Calu3 (cell line): ENCODE data around the gene CNNM4. TPM values are rescaled to one million over a fixed set of nuclear protein-coding genes. Genes with fewer than 3 reads are reported as not detected.

ENCODE experiments used
- BruUV-seq: library from RNA; stranded (reverse); fragments of 400-500 nt; replicated peaks from 2 replicates; lab custom pipeline; 2021; lab: Mats Ljungman, UMichigan
- CTCF ChIA-PET: fragments of 300-600 bp; sonication (Branson Sonifier 250); formaldehyde crosslinking; loops from one replicate; lab custom pipeline; 2022; ENCODE audit warnings: antibody characterized with exemption; lab: Charles Lee
- DNase-seq: peaks from one replicate; pipeline ENCODE4 v3.0.0; 2022
- H3K27ac Mint-ChIP-seq: one replicate; pipeline ENCODE4 v1.8.0; 2022; ENCODE audit warnings: mixed read lengths; ENCODE audit not compliant: unreplicated experiment
- H3K27me3 Mint-ChIP-seq: one replicate; pipeline ENCODE4 v1.8.0; 2022; ENCODE audit warnings: mixed read lengths; ENCODE audit not compliant: unreplicated experiment
- H3K36me3 Mint-ChIP-seq: one replicate; pipeline ENCODE4 v1.8.0; 2022; ENCODE audit warnings: mild to moderate bottlenecking, moderate library complexity, mixed read lengths; ENCODE audit not compliant: insufficient read depth, unreplicated experiment
- H3K4me1 Mint-ChIP-seq: one replicate; pipeline ENCODE4 v1.8.0; 2022; ENCODE audit warnings: mild to moderate bottlenecking, low read depth, mixed read lengths; ENCODE audit not compliant: unreplicated experiment
- H3K4me3 Mint-ChIP-seq: one replicate; pipeline ENCODE4 v1.8.0; 2022; ENCODE audit warnings: mild to moderate bottlenecking, low read depth, moderate library complexity, mixed read lengths; ENCODE audit not compliant: unreplicated experiment
- H3K9me3 Mint-ChIP-seq: one replicate; pipeline ENCODE4 v1.8.0; 2022; ENCODE audit warnings: low read depth, mixed read lengths; ENCODE audit not compliant: unreplicated experiment
- intact Hi-C: fragments of 100-400 bp; cut with micrococcal nuclease; formaldehyde crosslinking; loops from one replicate; pipeline ENCODE4 v1.10.0; 2022; ENCODE audit not compliant: unreplicated experiment
- microRNA-seq: library from miRNA; unstranded; fragments of <30 nt; microRNA quantifications from one replicate; pipeline ENCODE4 v1.2.0, GENCODE V29; 2022
- total RNA-seq: library from RNA; stranded (reverse); gene quantifications from 2 replicates; pipeline ENCODE4 v1.2.3, GENCODE V29; 2022
- TF ChIP-seq, protein P1 (sequence below): fragments of 200-600 bp; IDR thresholded peaks from one replicate; pipeline ENCODE4 v1.8.0; 2022; ENCODE audit warnings: antibody characterized with exemption; ENCODE audit not compliant: unreplicated experiment

The CNNM4 gene
- total RNA-seq, 1 experiment from 2014 or later, result 22.3 TPM

DNA sequence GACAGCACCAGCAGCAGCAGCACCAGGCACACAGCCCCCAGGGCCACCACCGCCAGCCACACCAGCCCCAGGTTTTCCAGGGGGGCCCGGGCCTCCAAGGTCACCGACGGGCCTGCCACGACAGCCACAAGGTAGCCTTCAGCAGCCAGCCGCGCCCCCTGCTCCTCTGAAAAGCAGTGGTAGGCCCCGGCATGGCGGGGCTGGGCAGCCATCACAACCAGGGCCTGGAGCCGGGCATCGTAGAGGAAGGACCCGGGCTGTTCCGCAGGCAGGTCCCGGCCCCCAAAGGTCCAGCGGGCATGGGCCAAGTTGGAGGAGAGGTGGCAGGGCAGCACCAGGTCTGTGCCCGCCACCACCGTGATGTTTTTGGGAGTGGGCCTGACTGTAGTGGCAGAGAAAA lies 100.4 kb downstream of the CNNM4 start:
- no TSS peak for BruUV-seq
- Mint-ChIP-seq H3K27ac (no peak overlapping the region), H3K36me3 (peaks cover 60% of the 10 kb centered on the region), H3K9me3 (no peaks in the 10 kb centered on the region), H3K4me3 (no peak overlapping the region), H3K4me1 (peaks cover 11% of the 10 kb centered on the region), H3K27me3 (no peaks in the 10 kb centered on the region)
- DNase-seq, result no peak
- intact Hi-C loops, result no loop called here
- TF ChIP-seq, protein P1, sequence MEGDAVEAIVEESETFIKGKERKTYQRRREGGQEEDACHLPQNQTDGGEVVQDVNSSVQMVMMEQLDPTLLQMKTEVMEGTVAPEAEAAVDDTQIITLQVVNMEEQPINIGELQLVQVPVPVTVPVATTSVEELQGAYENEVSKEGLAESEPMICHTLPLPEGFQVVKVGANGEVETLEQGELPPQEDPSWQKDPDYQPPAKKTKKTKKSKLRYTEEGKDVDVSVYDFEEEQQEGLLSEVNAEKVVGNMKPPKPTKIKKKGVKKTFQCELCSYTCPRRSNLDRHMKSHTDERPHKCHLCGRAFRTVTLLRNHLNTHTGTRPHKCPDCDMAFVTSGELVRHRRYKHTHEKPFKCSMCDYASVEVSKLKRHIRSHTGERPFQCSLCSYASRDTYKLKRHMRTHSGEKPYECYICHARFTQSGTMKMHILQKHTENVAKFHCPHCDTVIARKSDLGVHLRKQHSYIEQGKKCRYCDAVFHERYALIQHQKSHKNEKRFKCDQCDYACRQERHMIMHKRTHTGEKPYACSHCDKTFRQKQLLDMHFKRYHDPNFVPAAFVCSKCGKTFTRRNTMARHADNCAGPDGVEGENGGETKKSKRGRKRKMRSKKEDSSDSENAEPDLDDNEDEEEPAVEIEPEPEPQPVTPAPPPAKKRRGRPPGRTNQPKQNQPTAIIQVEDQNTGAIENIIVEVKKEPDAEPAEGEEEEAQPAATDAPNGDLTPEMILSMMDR, result no peak
- CTCF ChIA-PET, result no interaction called here

Small RNA genes within 50 kb of the gene (microRNA-seq; reads per million reads assigned to microRNA genes)
- 9.5 reads per million, percentile 31 among the genes with 10 or more reads in this experiment for gene MIR3127

Other genes with a start within 250 kb of the CNNM4 start
- gene ARID5A, start 224.2 kb upstream of the CNNM4 start, total RNA-seq, result 9.3 and 11.7 TPM in 2 replicates
- gene KANSL3, start 122.6 kb upstream of the CNNM4 start, total RNA-seq, result 39.6 and 43.9 TPM in 2 replicates
- not detected in 2 replicates for gene FER1L5, start 118.1 kb upstream of the CNNM4 start, total RNA-seq
- gene LMAN2L, start 20.8 kb upstream of the CNNM4 start, total RNA-seq, result 32.6 and 33.2 TPM in 2 replicates
- 22.5 and 25.1 TPM in 2 replicates for gene CNNM3, start 55.4 kb downstream of the CNNM4 start, total RNA-seq
- gene ANKRD23, start 83.1 kb downstream of the CNNM4 start, total RNA-seq, result 6.5 and 7.5 TPM in 2 replicates
- gene ANKRD39, start 97.1 kb downstream of the CNNM4 start, total RNA-seq, result 12.2 and 14.1 TPM in 2 replicates
- gene SEMA4C, start 109.2 kb downstream of the CNNM4 start, total RNA-seq, result 23.8 and 25.3 TPM in 2 replicates
- gene FAM178B, start 225.7 kb downstream of the CNNM4 start, total RNA-seq, result not detected in 2 replicates